Coronary artery (tissue), 2 donors: ENCODE results near the gene PGM2.

Source experiments
- DNase-seq: peaks from one replicate; pipeline ENCODE4 v3.0.0-alpha.2; 2017; ENCODE audit warnings: low spot score
- H3K27ac ChIP-seq, 2 donors: fragments of 200-600 bp; sonication (generic); one replicate each; pipeline ENCODE4 v1.5.1; 2016 to 2019
- H3K4me3 ChIP-seq: fragments of 200-600 bp; sonication (generic); 2 replicates; pipeline ENCODE4 v1.5.1; 2016; ENCODE audit warnings: mild to moderate bottlenecking, moderate library complexity
- TF ChIP-seq, protein P1 (sequence below): fragments of 200-600 bp; sonication (generic); IDR thresholded peaks from one replicate; pipeline ENCODE4 v1.5.1; 2019; ENCODE audit warnings: antibody characterized with exemption

Gene PGM2

DNA sequence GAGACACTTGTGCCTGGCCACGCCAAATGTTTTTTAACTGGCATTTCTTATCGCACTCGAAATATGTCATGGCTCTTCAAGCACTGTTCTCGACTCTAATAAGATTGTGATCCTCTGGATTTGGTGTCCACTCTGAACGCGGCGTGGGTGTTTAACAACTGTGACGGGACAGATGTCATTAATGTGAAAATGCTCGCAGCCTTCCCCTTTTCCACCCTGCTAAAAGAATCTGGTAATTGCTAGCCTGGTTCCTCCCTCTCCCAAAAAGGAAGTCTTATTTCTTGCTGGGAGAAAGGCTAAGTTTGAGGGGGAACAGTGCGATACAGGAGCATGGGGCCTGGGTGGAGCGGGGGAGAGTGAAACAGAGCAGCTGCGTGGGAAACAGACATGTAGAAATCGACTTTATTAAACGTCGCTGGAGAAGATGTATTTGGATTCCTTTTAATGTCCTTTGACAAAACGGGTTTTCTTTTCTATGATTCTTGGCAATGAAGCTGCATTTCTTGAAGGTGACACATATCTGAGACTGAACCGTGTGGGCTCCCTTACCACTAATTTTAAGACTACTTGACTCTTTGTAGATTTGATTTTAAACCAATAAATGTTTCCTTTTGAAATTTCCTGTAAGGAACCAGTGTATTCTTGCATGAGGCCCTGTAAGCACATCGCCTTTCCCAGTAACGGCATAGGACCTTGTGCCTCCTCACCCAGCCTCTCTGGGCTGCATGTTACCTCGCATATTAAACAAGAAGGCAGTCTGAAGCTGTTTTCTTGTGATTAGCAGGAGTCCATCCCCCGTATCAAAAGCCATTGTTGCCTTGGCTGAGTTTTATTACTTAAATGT, 82.2 kb downstream of the PGM2 start:
- Histone ChIP-seq H3K27ac (peak overlapping the region; percentile 87 to 88), H3K4me3 (peak overlapping the region; percentile 57)
- TF ChIP-seq, protein P1, sequence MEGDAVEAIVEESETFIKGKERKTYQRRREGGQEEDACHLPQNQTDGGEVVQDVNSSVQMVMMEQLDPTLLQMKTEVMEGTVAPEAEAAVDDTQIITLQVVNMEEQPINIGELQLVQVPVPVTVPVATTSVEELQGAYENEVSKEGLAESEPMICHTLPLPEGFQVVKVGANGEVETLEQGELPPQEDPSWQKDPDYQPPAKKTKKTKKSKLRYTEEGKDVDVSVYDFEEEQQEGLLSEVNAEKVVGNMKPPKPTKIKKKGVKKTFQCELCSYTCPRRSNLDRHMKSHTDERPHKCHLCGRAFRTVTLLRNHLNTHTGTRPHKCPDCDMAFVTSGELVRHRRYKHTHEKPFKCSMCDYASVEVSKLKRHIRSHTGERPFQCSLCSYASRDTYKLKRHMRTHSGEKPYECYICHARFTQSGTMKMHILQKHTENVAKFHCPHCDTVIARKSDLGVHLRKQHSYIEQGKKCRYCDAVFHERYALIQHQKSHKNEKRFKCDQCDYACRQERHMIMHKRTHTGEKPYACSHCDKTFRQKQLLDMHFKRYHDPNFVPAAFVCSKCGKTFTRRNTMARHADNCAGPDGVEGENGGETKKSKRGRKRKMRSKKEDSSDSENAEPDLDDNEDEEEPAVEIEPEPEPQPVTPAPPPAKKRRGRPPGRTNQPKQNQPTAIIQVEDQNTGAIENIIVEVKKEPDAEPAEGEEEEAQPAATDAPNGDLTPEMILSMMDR = no peak
- no peak for DNase-seq

DNA sequence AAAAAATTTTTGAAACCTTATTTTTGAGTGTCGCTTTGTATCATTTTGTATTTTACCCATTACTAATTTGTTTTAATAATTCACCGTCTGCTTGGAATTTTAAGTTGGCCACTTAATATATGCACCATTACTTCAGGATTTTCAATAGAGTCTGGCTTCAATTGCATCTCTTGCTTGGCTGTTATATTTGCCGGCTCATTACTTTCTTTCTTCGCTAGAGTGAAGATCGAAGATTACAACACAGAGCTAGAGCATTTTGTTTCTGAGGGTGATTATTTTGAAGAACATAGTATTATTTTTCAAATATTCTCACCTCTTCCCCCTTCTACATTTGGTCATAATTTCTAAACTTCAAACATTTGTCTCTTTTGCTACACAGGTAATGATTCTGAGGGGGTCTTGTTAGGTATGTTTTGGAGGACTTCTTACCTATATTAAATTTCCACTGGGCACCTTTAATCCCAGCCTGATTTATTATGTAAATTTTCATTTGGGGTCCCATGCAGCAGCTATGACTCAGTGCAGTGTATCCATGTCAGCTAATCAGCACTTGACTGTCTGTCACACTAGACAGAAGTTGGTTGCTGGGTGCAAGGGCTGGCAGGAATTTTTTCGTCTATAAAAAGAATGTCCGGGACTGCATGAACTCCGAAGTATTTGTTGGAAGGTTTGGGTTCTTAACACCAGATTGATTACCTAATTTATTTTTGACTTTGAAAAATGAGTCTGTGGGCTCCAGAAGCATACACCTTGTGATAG, 83.0 kb downstream of the PGM2 start:
- peak overlapping the region; percentile 87 to 88 for H3K27ac ChIP-seq
- TF ChIP-seq, protein P1 = no peak
- DNase-seq = no peak
- peak overlapping the region; percentile 57 for H3K4me3 ChIP-seq

DNA sequence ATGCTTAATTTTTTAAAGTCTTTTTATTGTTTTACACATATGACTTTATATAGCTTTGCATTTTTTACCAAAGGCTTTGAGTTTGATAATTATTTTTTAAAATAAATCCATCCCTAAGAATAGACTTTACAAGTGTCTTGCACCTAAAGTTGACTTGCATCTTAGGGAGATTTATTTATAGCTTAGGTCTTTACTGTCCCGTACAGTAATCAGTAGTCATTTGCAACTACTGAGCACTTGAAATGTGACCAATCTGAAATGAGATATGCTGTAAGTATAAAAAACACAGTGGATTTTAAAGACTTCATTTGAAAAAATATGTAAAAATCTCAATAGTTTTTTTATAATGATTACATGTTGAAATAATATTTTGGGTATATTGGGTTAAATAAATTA, 83.6 kb downstream of the PGM2 start:
- H3K27ac ChIP-seq = no peak overlapping the region
- H3K4me3 ChIP-seq = no peak overlapping the region
- no peak for DNase-seq
- TF ChIP-seq, protein P1 = no peak
